ENCODE measurements around the gene TMEM101. TPM values are rescaled to one million over a fixed set of nuclear protein-coding genes. Genes with fewer than 3 reads are reported as not detected.

TMEM101 gene
- total and polyA plus RNA-seq, 2 experiments from 2014 or later, result 22.5 to 65.8 TPM

- Histone ChIP-seq H3K9me3 (ENCODE audit: low read depth) (no peaks in the 10 kb centered on the region), H3K4me3 (no peak overlapping the region), H3K36me3 (no peaks in the 10 kb centered on the region), H3K27ac (no peak overlapping the region), H3K4me1 (ENCODE audit: low read depth) (peaks cover 18% of the 10 kb centered on the region), H3K27me3 (no peaks in the 10 kb centered on the region)
- no peak for TF ChIP-seq CTCF (IDR thresholded peaks at IDR 0.05; ENCODE audit: low read depth, low read length)
- DNase-seq (ENCODE audit: low read depth in 1 of 2, low spot score in 1 of 2), result no peak
Measured at GRCh38 chr17:44011876-44012275, 2.9 kb downstream of the TMEM101 start.

- Histone ChIP-seq H3K4me1 (ENCODE audit: low read depth) (peaks cover 18% of the 10 kb centered on the region), H3K27ac (peak overlapping the region; percentile 11), H3K36me3 (no peaks in the 10 kb centered on the region), H3K4me3 (no peak overlapping the region), H3K9me3 (ENCODE audit: low read depth) (no peaks in the 10 kb centered on the region), H3K27me3 (peaks cover 3% of the 10 kb centered on the region)
- no peak for TF ChIP-seq CTCF (IDR thresholded peaks at IDR 0.05; ENCODE audit: low read depth, low read length)
- DNase-seq (ENCODE audit: low read depth in 1 of 2, low spot score in 1 of 2), result peak in 1 of 2 donors; percentile 23
Measured at GRCh38 chr17:44010966-44011647, 3.7 kb downstream of the TMEM101 start.

GRCh38 chr17:44008205-44008909, 6.4 kb downstream of the TMEM101 start:
- Histone ChIP-seq H3K27me3 (peaks cover 30% of the 10 kb centered on the region), H3K4me1 (ENCODE audit: low read depth) (peaks cover 10% of the 10 kb centered on the region), H3K4me3 (peak overlapping the region; percentile 64), H3K9me3 (ENCODE audit: low read depth) (no peaks in the 10 kb centered on the region), H3K36me3 (no peaks in the 10 kb centered on the region), H3K27ac (no peak overlapping the region)
- DNase-seq (ENCODE audit: low read depth in 1 of 2, low spot score in 1 of 2), result no peak
- no peak for TF ChIP-seq CTCF (IDR thresholded peaks at IDR 0.05; ENCODE audit: low read depth, low read length)

GRCh38 chr17:44007346-44008204, 7.2 kb downstream of the TMEM101 start:
- Histone ChIP-seq H3K27me3 (peaks cover 37% of the 10 kb centered on the region), H3K36me3 (no peaks in the 10 kb centered on the region), H3K4me3 (peak overlapping the region; percentile 64), H3K4me1 (ENCODE audit: low read depth) (peaks cover 8% of the 10 kb centered on the region), H3K27ac (no peak overlapping the region), H3K9me3 (ENCODE audit: low read depth) (no peaks in the 10 kb centered on the region)
- peak in 1 of 2 donors; percentile 38 for DNase-seq (ENCODE audit: low read depth in 1 of 2, low spot score in 1 of 2)
- TF ChIP-seq CTCF (IDR thresholded peaks at IDR 0.05; ENCODE audit: low read depth, low read length), result no peak

GRCh38 chr17:44006598-44007345, 8.0 kb downstream of the TMEM101 start:
- peak; percentile 67 for TF ChIP-seq CTCF (IDR thresholded peaks at IDR 0.05; ENCODE audit: low read depth, low read length)
- H3K4me3 ChIP-seq, result peak overlapping the region; percentile 64
- no peaks in the 10 kb centered on the region for H3K9me3 ChIP-seq (ENCODE audit: low read depth)
- DNase-seq (ENCODE audit: low read depth in 1 of 2, low spot score in 1 of 2), result peak; percentile 98
- no peaks in the 10 kb centered on the region for H3K36me3 ChIP-seq
- peaks cover 4% of the 10 kb centered on the region for H3K4me1 ChIP-seq (ENCODE audit: low read depth)
- H3K27ac ChIP-seq, result no peak overlapping the region
- H3K27me3 ChIP-seq, result peaks cover 39% of the 10 kb centered on the region
